ENCODE results near the gene GAL3ST2. TPM values are rescaled to one million over a fixed set of nuclear protein-coding genes. Genes with fewer than 3 reads are reported as not detected.

Gene GAL3ST2
- total and polyA plus RNA-seq, 5 donors from 2014 or later = 1.1 TPM; not detected in 4

DNA sequence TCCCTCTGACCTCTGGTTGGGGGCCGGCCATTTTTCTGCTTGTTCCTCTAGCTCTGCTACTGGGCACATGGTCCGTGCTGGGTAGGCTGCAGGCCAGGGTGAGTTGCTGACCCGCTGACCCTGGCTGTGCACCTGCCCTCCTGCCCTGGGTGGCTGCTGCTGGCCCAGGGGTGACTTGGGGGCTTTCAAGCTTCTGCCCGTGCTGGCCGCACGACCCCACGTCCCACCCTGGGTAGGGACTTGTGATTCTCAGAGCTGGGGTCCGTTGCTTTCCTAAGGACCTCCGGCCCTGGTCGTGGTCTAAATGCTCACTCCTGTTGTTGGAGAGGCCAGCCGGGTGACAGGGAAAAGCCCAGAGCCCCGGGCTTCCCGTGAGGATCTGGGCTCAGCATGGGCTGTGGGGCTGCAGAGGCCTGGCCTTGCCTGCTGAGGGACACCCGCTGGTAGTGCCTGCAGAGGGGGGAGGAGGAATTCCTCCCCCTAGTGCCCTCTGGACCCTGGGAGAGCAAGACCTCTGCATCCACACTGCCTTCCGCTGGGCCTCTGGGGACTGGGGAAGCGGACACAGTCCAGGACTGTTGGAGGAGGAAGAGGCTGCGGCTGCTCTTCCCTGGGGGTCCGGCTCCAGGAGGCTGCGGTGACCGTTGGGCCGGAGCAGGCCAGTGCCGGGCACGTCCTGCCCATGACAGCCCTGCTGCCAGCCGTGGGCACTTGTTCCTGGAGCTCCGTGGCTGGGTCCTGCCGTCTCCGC, 6.3 kb upstream of the GAL3ST2 start:
- H3K36me3 ChIP-seq (ENCODE audit: control insufficient read depth, insufficient read depth, low read length) = no peaks in the 10 kb centered on the region
- no peaks in the 10 kb centered on the region for H3K9me3 ChIP-seq (ENCODE audit: control insufficient read depth in 2 of 2, low read length in 2 of 2)
- DNase-seq (no peak), ATAC-seq (ENCODE audit: low read depth in 2 of 2) (no peak)
- H3K4me3 Mint-ChIP-seq = peak overlapping the region in 1 of 4 donors; percentile 43
- no peaks in the 10 kb centered on the region for H3K27me3 ChIP-seq (ENCODE audit: control insufficient read depth, insufficient read depth, low read length)
- H3K4me1 ChIP-seq (ENCODE audit: control insufficient read depth, insufficient read depth, low read length, poor library complexity, severe bottlenecking) = peaks cover 11% of the 10 kb centered on the region
- no peaks in the 10 kb centered on the region for H3K36me3 Mint-ChIP-seq
- H3K27ac Mint-ChIP-seq = no peak overlapping the region
- H3K27ac ChIP-seq (ENCODE audit: insufficient read depth, low read length, poor library complexity, severe bottlenecking) = no peak overlapping the region
- H3K4me1 Mint-ChIP-seq = peaks cover 5 to 15% (median 7%) of the 10 kb centered on the region in 4 donors
- H3K4me3 ChIP-seq (ENCODE audit: low read depth, low read length) = no peak overlapping the region
- no peaks in the 10 kb centered on the region for H3K9me3 Mint-ChIP-seq
- H3K27me3 Mint-ChIP-seq = no peaks in the 10 kb centered on the region

DNA sequence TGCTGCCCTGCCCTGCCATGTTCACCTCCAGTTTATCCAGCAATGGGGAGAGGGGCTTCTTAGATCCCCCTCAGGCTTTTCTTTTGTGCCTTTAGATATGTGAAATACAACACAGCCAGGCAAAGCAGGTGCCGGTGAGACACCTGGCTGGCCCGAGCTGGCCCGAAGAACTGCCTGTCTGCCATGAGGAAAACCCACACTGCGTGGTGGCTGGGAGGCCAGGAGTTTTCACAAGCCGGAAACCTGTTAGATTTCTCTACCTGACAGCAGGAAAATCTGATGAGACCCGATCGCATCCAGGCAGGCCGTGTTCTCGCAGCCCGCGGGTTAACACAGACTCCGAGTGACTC, 5.7 kb upstream of the GAL3ST2 start:
- Histone ChIP-seq H3K4me1 (ENCODE audit: control insufficient read depth, insufficient read depth, low read length, poor library complexity, severe bottlenecking) (peaks cover 11% of the 10 kb centered on the region), H3K9me3 (ENCODE audit: control insufficient read depth in 2 of 2, low read length in 2 of 2) (no peaks in the 10 kb centered on the region), H3K36me3 (ENCODE audit: control insufficient read depth, insufficient read depth, low read length) (no peaks in the 10 kb centered on the region), H3K27me3 (ENCODE audit: control insufficient read depth, insufficient read depth, low read length) (no peaks in the 10 kb centered on the region), H3K27ac (ENCODE audit: insufficient read depth, low read length, poor library complexity, severe bottlenecking) (no peak overlapping the region), H3K4me3 (ENCODE audit: low read depth, low read length) (no peak overlapping the region)
- DNase-seq (no peak), ATAC-seq (ENCODE audit: low read depth in 2 of 2) (no peak)
- H3K9me3 Mint-ChIP-seq = no peaks in the 10 kb centered on the region
- H3K36me3 Mint-ChIP-seq = no peaks in the 10 kb centered on the region
- H3K4me3 Mint-ChIP-seq = no peak overlapping the region
- no peaks in the 10 kb centered on the region for H3K27me3 Mint-ChIP-seq
- H3K27ac Mint-ChIP-seq = peak overlapping the region in 1 of 3 donors; percentile 73
- H3K4me1 Mint-ChIP-seq = peaks cover 5 to 15% (median 7%) of the 10 kb centered on the region in 4 donors

DNA sequence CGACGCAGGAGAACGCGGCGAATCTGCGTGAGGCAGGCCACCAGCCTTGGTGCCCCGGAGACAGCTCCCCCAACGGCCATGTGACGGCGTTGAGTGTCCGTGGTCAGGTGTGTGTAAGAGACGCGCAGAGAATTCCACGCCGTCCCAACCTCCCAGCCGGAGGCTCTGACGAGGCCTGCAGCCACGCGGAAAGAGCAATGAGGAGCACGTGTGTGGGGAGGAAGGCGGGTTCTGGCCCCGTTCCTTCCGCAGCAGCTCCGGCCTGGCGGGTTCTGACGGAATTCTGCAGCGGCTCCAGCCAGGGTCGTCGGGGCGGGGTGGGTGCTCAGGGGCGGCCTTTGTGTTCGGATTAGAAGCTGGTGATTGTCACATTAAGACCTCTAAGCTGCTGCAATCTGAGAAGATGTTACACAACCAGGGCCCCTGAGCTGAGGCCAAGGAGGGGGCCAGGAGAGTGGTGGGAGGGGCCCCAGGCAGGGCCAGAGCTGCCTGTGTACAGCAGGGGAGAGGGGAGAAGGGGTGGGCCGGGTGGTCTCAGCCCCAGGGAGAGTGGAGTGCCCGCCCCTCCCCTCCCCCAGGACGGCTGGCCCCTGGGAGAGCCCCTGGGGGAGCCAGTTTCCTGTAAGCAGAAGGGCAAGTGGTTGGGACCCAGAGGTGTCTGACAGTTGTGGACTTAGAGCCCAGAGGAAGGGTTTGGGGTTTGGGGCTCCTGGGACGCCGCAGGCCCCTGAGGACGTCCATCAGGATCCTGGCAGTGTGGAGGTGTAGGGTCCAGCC, 5.1 kb upstream of the GAL3ST2 start:
- Histone ChIP-seq H3K27me3 (ENCODE audit: control insufficient read depth, insufficient read depth, low read length) (no peaks in the 10 kb centered on the region), H3K36me3 (ENCODE audit: control insufficient read depth, insufficient read depth, low read length) (no peaks in the 10 kb centered on the region), H3K9me3 (ENCODE audit: control insufficient read depth in 2 of 2, low read length in 2 of 2) (no peaks in the 10 kb centered on the region), H3K4me3 (ENCODE audit: low read depth, low read length) (no peak overlapping the region), H3K4me1 (ENCODE audit: control insufficient read depth, insufficient read depth, low read length, poor library complexity, severe bottlenecking) (peaks cover 11% of the 10 kb centered on the region), H3K27ac (ENCODE audit: insufficient read depth, low read length, poor library complexity, severe bottlenecking) (no peak overlapping the region)
- H3K4me1 Mint-ChIP-seq = peaks cover 5 to 15% (median 7%) of the 10 kb centered on the region in 4 donors
- H3K27ac Mint-ChIP-seq = peak overlapping the region in 2 of 3 donors; percentile 73 to 90
- DNase-seq (no peak), ATAC-seq (ENCODE audit: low read depth in 2 of 2) (no peak)
- H3K36me3 Mint-ChIP-seq = no peaks in the 10 kb centered on the region
- H3K4me3 Mint-ChIP-seq = peak overlapping the region in 2 of 4 donors; percentile 69 to 82
- no peaks in the 10 kb centered on the region for H3K9me3 Mint-ChIP-seq
- H3K27me3 Mint-ChIP-seq = no peaks in the 10 kb centered on the region

DNA sequence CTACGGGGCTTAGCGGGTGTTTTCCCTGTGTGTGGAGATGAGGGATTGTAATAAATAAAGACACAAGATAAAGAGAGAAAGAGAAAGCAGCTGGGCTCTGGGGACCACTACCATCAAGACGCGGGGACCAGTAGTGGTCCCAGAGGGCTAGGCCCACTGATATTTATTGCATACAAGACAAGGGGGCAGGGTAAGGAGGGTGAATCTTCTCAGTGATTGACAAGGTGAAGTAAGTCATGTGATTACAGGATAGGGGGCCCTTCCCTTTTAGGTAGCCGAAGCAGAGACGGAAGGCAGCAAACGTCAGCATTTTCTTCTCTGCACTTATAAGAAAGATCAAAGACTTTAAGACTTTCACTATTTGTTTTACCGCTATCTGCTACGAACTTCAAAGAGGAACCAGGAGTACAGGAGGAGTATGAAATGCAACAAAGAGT, 4.5 kb upstream of the GAL3ST2 start:
- DNase-seq (peak in 2 of 3 donors; percentile 56 to 81), ATAC-seq (ENCODE audit: low read depth in 2 of 2) (peak in 1 of 2 donors; percentile 16)
- Histone ChIP-seq H3K9me3 (ENCODE audit: control insufficient read depth in 2 of 2, low read length in 2 of 2) (no peaks in the 10 kb centered on the region), H3K4me1 (ENCODE audit: control insufficient read depth, insufficient read depth, low read length, poor library complexity, severe bottlenecking) (peaks cover 11% of the 10 kb centered on the region), H3K27ac (ENCODE audit: insufficient read depth, low read length, poor library complexity, severe bottlenecking) (no peak overlapping the region), H3K27me3 (ENCODE audit: control insufficient read depth, insufficient read depth, low read length) (no peaks in the 10 kb centered on the region), H3K4me3 (ENCODE audit: low read depth, low read length) (peak overlapping the region; percentile 51), H3K36me3 (ENCODE audit: control insufficient read depth, insufficient read depth, low read length) (no peaks in the 10 kb centered on the region)
- Mint-ChIP-seq H3K4me1 (peaks cover 5 to 15% (median 7%) of the 10 kb centered on the region in 4 donors), H3K36me3 (no peaks in the 10 kb centered on the region), H3K27me3 (no peaks in the 10 kb centered on the region), H3K9me3 (no peaks in the 10 kb centered on the region), H3K4me3 (peak overlapping the region in 3 of 4 donors; percentile 13 to 82 (median 69)), H3K27ac (peak overlapping the region; percentile 32 to 90 (median 73))

DNA sequence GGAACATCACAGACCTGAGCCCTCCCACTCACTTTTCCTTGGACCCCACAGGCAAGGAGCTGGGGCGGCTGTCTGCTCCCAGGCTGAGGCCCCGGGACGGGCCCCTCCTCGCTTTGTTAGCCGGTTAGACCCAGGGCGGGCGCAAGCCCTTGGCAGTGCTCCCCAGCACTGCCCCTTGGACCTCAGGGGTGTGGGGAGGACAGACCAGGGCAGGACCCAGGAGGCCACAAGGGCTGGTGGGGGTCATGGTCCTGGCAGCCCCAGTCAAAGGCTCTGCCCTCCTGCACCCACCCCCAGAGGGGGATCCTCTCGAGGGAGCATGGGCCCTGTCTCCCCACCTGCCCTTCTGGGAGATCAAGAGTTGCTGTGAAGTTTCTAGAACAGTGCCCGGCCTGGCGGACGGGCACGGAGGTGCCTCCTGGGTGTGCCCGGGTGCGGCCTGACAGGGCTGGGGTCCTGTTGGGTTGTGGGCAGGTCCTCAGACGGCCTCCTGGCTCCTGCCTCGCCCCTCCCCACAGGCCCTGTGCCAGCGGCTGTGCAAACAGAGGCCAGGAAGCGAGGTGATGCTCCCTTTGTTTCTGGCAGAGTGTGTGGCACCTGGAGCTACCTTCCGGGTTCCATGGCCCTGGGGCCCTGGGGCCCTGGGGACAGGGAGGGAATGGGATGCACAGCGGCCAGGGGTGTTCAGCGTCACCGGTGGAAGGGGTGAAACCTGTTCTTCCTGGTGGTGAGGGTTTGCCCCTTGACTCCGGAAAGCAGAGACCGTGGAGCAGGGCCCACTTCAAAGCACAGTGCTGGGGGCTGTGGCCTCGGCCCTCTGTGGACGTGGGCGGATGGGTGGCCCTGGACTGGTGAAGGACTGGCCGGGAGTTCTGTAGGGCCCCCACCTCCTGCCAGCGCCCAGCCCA, 2.9 kb upstream of the GAL3ST2 start:
- H3K9me3 ChIP-seq (ENCODE audit: control insufficient read depth in 2 of 2, low read length in 2 of 2) = no peaks in the 10 kb centered on the region
- H3K36me3 ChIP-seq (ENCODE audit: control insufficient read depth, insufficient read depth, low read length) = no peaks in the 10 kb centered on the region
- Mint-ChIP-seq H3K27me3 (no peaks in the 10 kb centered on the region), H3K36me3 (no peaks in the 10 kb centered on the region), H3K27ac (no peak overlapping the region), H3K4me1 (peaks cover 5 to 15% (median 7%) of the 10 kb centered on the region in 4 donors), H3K4me3 (no peak overlapping the region), H3K9me3 (no peaks in the 10 kb centered on the region)
- H3K4me3 ChIP-seq (ENCODE audit: low read depth, low read length) = no peak overlapping the region
- no peak for DNase-seq
- no peak for ATAC-seq (ENCODE audit: low read depth in 2 of 2)
- H3K4me1 ChIP-seq (ENCODE audit: control insufficient read depth, insufficient read depth, low read length, poor library complexity, severe bottlenecking) = peaks cover 11% of the 10 kb centered on the region
- H3K27me3 ChIP-seq (ENCODE audit: control insufficient read depth, insufficient read depth, low read length) = no peaks in the 10 kb centered on the region
- H3K27ac ChIP-seq (ENCODE audit: insufficient read depth, low read length, poor library complexity, severe bottlenecking) = no peak overlapping the region

DNA sequence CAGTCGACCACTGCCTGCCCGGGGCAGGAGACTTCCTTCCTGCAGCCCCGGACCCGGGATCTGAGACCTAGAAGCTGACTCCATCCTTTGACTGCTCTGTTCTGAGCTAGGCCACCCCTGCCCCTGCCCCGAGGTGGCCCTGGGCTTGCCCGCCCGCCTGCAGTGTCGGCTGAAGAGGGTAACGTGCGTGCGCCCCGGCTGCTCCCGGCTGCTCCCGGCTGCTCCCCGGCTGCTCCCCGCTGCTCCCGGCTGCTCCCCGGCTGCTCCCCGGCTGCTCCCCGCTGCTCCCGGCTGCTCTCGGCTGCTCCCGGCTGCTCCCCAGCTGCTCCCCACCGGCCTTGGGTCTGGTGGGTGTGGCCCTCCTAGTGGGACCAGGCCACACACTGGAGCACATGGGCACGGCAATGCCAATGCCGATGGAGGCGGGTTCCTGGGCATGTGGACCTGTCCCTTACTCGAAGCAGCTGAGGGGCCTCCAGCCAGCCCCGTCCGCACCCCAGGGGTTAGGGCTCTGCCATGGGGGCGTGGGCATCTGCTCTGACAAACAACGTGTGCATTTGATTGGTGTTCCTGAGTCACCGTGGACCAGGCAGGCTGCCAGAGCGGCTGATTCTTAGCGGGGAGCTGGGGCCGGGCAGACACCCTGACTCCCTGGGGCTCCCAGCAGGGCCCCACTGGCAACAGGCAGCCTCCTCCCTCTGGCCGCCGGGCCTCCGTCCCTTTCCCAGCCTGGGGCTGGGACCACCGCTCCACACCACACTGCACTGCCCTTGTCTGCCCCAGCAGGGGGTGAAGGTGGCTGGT, 2.0 kb upstream of the GAL3ST2 start:
- Histone ChIP-seq H3K36me3 (ENCODE audit: control insufficient read depth, insufficient read depth, low read length) (no peaks in the 10 kb centered on the region), H3K4me3 (ENCODE audit: low read depth, low read length) (no peak overlapping the region), H3K9me3 (ENCODE audit: control insufficient read depth in 2 of 2, low read length in 2 of 2) (no peaks in the 10 kb centered on the region), H3K4me1 (ENCODE audit: control insufficient read depth, insufficient read depth, low read length, poor library complexity, severe bottlenecking) (peaks cover 11% of the 10 kb centered on the region), H3K27ac (ENCODE audit: insufficient read depth, low read length, poor library complexity, severe bottlenecking) (no peak overlapping the region), H3K27me3 (ENCODE audit: control insufficient read depth, insufficient read depth, low read length) (no peaks in the 10 kb centered on the region)
- Mint-ChIP-seq H3K27me3 (no peaks in the 10 kb centered on the region), H3K9me3 (no peaks in the 10 kb centered on the region), H3K4me3 (no peak overlapping the region), H3K36me3 (no peaks in the 10 kb centered on the region), H3K4me1 (peaks cover 5 to 15% (median 7%) of the 10 kb centered on the region in 4 donors), H3K27ac (no peak overlapping the region)
- DNase-seq = no peak
- no peak for ATAC-seq (ENCODE audit: low read depth in 2 of 2)
